GM12878 (cell line): ENCODE data around the gene MICAL3. TPM values are rescaled to one million over a fixed set of nuclear protein-coding genes. Genes with fewer than 3 reads are reported as not detected.

Experiments
- ATAC-seq: fragments of 200-7000 bp; cut with Tn5 transposase; 3 replicates; pipeline ENCODE4 v1.9.1; 2020; ENCODE audit warnings: mild to moderate bottlenecking, moderate library complexity
- BruUV-seq: library from RNA; stranded (reverse); fragments of 400-500 nt; replicated peaks from 2 replicates; lab custom pipeline; 2021; lab: Mats Ljungman, UMichigan
- CTCF ChIA-PET: fragments of 300-600 bp; sonication (Branson Sonifier 250); formaldehyde crosslinking; extraction: SDS; loops from one replicate; lab custom pipeline; 2021; ENCODE audit warnings: inconsistent platforms; lab: Yijun Ruan, JAX
- POLR2A ChIA-PET: fragments of 350-600 bp; formaldehyde crosslinking; extraction: SDS; loops from one replicate; lab custom pipeline; 2021; ENCODE audit warnings: inconsistent platforms; lab: Charles Lee
- RAD21 ChIA-PET: fragments of 300-600 bp; sonication (Branson Sonifier 250); formaldehyde crosslinking; loops from one replicate; lab custom pipeline; 2023; ENCODE audit warnings: antibody characterized with exemption; ENCODE audit not compliant: unreplicated experiment; lab: Charles Lee
- SMC1A ChIA-PET: fragments of 300-600 bp; sonication (Branson Sonifier 250); formaldehyde crosslinking; loops from one replicate; lab custom pipeline; 2023; ENCODE audit not compliant: unreplicated experiment, uncharacterized antibody; lab: Charles Lee
- DNase-seq: peaks from one replicate; pipeline ENCODE4 v3.0.0-alpha.2; 2011; ENCODE audit warnings: low read depth, low spot score
- FAIRE-seq: peaks from 3 replicates; lab custom pipeline; 2011; peaks lifted over from hg19 to GRCh38; lab: Jason Lieb, UNC
- H2AFZ ChIP-seq: 2 replicates; pipeline ENCODE4 v1.6.0; 2011; ENCODE audit warnings: low read depth, low read length, control low read depth; ENCODE audit not compliant: control insufficient read depth
- H3K27ac ChIP-seq: 2 replicates; pipeline ENCODE4 v1.5.1; 2011; ENCODE audit warnings: control low read depth; ENCODE audit not compliant: control insufficient read depth, insufficient read depth
- H3K27me3 ChIP-seq, 2 experiments: replicated peaks in 1 of 2; 2 replicates each; pipeline versions ENCODE4 v1.6.0 to v1.6.1; 2011; ENCODE audit warnings: low read length in 1 of 2; ENCODE audit not compliant: control insufficient read depth in 2 of 2, insufficient read depth in 2 of 2
- H3K36me3 ChIP-seq, 2 experiments: 2 replicates each; pipeline ENCODE4 v1.5.1; 2011; ENCODE audit warnings: low read length in 1 of 2; ENCODE audit not compliant: control insufficient read depth in 2 of 2, insufficient read depth in 2 of 2
- H3K4me1 ChIP-seq: 2 replicates; pipeline ENCODE4 v1.6.1; 2011; ENCODE audit warnings: mild to moderate bottlenecking, low read length, moderate library complexity, mixed read lengths; ENCODE audit not compliant: control insufficient read depth, insufficient read depth
- H3K4me2 ChIP-seq: 2 replicates; pipeline ENCODE4 v1.6.0; 2011; ENCODE audit warnings: control low read depth; ENCODE audit not compliant: control insufficient read depth, insufficient read depth
- H3K4me3 ChIP-seq: fragments of 200-600 bp; sonication (generic); 2 replicates; pipeline ENCODE4 v1.5.1; 2016
- H3K79me2 ChIP-seq: 2 replicates; pipeline ENCODE4 v1.6.0; 2011; ENCODE audit warnings: low read length; ENCODE audit not compliant: control insufficient read depth, insufficient read depth
- H3K9ac ChIP-seq: 2 replicates; pipeline ENCODE4 v1.8.0; 2011; ENCODE audit warnings: low read length, control low read depth, mixed read lengths; ENCODE audit not compliant: control insufficient read depth, insufficient read depth
- H3K9me3 ChIP-seq: replicated peaks from 3 replicates; pipeline ENCODE4 v1.5.1; 2011; ENCODE audit warnings: mild to moderate bottlenecking, low read length; ENCODE audit not compliant: control insufficient read depth, insufficient read depth
- H4K20me1 ChIP-seq: 2 replicates; pipeline ENCODE4 v1.6.0; 2011; ENCODE audit not compliant: control insufficient read depth, insufficient read depth
- MXI1 ChIP-seq: fragments of 150-350 bp; IDR thresholded peaks from 2 replicates; pipeline ENCODE4 v1.6.1; 2011; ENCODE audit warnings: low read depth, mild to moderate bottlenecking, inconsistent platforms, low read length, improper control_type of control experiment
- SPI1 ChIP-seq: IDR thresholded peaks from 2 replicates; pipeline ENCODE4 v1.6.1; 2011; ENCODE audit warnings: low read depth, mild to moderate bottlenecking, low read length, moderate library complexity, borderline replicate concordance; ENCODE audit not compliant: insufficient read depth
- STAT1 ChIP-seq: fragments of 450-650 bp; conservative IDR thresholded peaks from 2 replicates; pipeline ENCODE4 v1.6.1; 2014; ENCODE audit warnings: antibody characterized with exemption, mild to moderate bottlenecking
- ZNF217 ChIP-seq: fragments of 450-650 bp; IDR thresholded peaks from 2 replicates; pipeline ENCODE4 v1.6.1; 2017; ENCODE audit warnings: antibody characterized with exemption, mild to moderate bottlenecking
- ZNF384 ChIP-seq: IDR thresholded peaks from 2 replicates; pipeline ENCODE4 v1.6.1; 2012; ENCODE audit warnings: low read depth, mild to moderate bottlenecking, low read length, improper control_type of control experiment, borderline replicate concordance
- WGBS: methylation state at CpG from one replicate; pipeline ENCODE4 v1.1.6; 2016; ENCODE audit warnings: low lambda C conversion rate; ENCODE audit not compliant: insufficient replicate concordance, insufficient coverage; ENCODE audit errors: missing lambda C conversion rate; 5-methylcytosine and 5-hydroxymethylcytosine counted together
- in situ Hi-C: fragments of 300-500 bp; cut with MboI; formaldehyde crosslinking; loops from 9 replicates; pipeline ENCODE4 v1.14.3; 2018; ENCODE audit warnings: mixed read lengths
- intact Hi-C: fragments of 100-400 bp; cut with micrococcal nuclease; formaldehyde crosslinking; loops from one replicate; pipeline ENCODE4 v1.14.2; 2022; ENCODE audit not compliant: unreplicated experiment
- polyA plus RNA-seq, 11 experiments: library from polyadenylated mRNA; depleted of rRNA in 4 of 11; unstranded in 6 of 11; stranded (reverse) in 5 of 11; fragments of >200 nt; fragmentation: Nextera tagmentation in 4 of 11; fragmentation: Illumina TruSeq in 1 of 11; extraction: Ambion mirVana in 4 of 11; extraction: Trizol in 1 of 11; gene quantifications; 1 replicate in 1 of 11; 2 replicates in 10 of 11; pipeline versions ENCODE4 v1.2.1 to v1.2.3, GENCODE V29; 2011 to 2016; ENCODE audit warnings: inconsistent platforms in 2 of 11, missing spikeins in 2 of 11, low read depth in 1 of 11
- total RNA-seq, 4 experiments: library from RNA; depleted of rRNA in 3 of 4; stranded (reverse); fragments of >200 nt in 3 of 4; fragmentation: Illumina TruSeq in 1 of 4; extraction: Trizol in 1 of 4; gene quantifications; 2 replicates each; pipeline versions ENCODE4 v1.2.1 to v1.2.3, GENCODE V29; 2013 to 2021
- TF ChIP-seq, protein P1 (sequence below): fragments of 450-650 bp; formaldehyde crosslinking; IDR thresholded peaks from 2 replicates; pipeline ENCODE4 v1.4.0; 2020; ENCODE audit warnings: mild to moderate bottlenecking, moderate library complexity
- TF ChIP-seq, protein P2 (sequence below): fragments of 450-650 bp; IDR thresholded peaks from 2 replicates; pipeline ENCODE4 v1.6.1; 2017; ENCODE audit warnings: mild to moderate bottlenecking
- TF ChIP-seq, protein P3 (sequence below): fragments of 450-650 bp; IDR thresholded peaks from 2 replicates; pipeline ENCODE4 v1.6.1; 2017; ENCODE audit warnings: mild to moderate bottlenecking, moderate library complexity

Gene MICAL3
- total and polyA plus RNA-seq, 10 of the 15 experiments (the other 5 are each of a cell fraction or from before 2014, with no cell fraction given): 2.6 to 92.2 (median 24.0) TPM

DNA sequence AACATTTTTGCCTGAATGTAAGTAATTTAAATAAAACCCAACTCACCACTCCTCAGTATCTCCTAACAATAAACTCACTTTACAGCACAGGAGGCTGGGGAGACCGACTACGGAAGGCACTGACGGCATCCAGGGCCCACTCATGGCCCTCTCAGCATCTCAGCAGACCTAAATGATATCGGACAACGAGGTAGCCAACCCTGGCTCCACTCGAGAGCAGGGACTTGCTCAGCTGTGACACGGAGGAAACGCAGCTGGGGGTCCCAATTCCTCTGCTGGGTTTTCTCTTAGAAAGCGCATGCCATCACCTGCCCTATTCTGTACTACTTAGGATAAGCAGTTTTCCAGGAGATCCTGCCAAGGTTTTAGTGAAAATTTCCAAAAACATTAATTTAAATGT, 141.0 kb downstream of the MICAL3 start:
- ChIA-PET POLR2A (no interaction called here), RAD21 (no interaction called here), CTCF (interaction anchor here (1.1 kb wide), 1 partner anchor 193 kb away, joined by 3 read pairs; no protein-coding TSS in a partner anchor), SMC1A (interaction anchor here (1.5 to 1.6 kb wide), 2 partner anchors 7 to 193 kb away, joined by 4 to 5 read pairs; no protein-coding TSS in a partner anchor)
- no peak overlapping the region for H2AFZ ChIP-seq
- H3K4me2 ChIP-seq: no peak overlapping the region
- H3K27ac ChIP-seq: no peak overlapping the region
- TF ChIP-seq ZNF217: no peak
- no peak for TF ChIP-seq ZNF384
- TF ChIP-seq, protein P1, sequence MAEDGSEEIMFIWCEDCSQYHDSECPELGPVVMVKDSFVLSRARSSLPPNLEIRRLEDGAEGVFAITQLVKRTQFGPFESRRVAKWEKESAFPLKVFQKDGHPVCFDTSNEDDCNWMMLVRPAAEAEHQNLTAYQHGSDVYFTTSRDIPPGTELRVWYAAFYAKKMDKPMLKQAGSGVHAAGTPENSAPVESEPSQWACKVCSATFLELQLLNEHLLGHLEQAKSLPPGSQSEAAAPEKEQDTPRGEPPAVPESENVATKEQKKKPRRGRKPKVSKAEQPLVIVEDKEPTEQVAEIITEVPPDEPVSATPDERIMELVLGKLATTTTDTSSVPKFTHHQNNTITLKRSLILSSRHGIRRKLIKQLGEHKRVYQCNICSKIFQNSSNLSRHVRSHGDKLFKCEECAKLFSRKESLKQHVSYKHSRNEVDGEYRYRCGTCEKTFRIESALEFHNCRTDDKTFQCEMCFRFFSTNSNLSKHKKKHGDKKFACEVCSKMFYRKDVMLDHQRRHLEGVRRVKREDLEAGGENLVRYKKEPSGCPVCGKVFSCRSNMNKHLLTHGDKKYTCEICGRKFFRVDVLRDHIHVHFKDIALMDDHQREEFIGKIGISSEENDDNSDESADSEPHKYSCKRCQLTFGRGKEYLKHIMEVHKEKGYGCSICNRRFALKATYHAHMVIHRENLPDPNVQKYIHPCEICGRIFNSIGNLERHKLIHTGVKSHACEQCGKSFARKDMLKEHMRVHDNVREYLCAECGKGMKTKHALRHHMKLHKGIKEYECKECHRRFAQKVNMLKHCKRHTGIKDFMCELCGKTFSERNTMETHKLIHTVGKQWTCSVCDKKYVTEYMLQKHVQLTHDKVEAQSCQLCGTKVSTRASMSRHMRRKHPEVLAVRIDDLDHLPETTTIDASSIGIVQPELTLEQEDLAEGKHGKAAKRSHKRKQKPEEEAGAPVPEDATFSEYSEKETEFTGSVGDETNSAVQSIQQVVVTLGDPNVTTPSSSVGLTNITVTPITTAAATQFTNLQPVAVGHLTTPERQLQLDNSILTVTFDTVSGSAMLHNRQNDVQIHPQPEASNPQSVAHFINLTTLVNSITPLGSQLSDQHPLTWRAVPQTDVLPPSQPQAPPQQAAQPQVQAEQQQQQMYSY (CRISPR knock-in tag): no peak
- TF ChIP-seq, protein P2, sequence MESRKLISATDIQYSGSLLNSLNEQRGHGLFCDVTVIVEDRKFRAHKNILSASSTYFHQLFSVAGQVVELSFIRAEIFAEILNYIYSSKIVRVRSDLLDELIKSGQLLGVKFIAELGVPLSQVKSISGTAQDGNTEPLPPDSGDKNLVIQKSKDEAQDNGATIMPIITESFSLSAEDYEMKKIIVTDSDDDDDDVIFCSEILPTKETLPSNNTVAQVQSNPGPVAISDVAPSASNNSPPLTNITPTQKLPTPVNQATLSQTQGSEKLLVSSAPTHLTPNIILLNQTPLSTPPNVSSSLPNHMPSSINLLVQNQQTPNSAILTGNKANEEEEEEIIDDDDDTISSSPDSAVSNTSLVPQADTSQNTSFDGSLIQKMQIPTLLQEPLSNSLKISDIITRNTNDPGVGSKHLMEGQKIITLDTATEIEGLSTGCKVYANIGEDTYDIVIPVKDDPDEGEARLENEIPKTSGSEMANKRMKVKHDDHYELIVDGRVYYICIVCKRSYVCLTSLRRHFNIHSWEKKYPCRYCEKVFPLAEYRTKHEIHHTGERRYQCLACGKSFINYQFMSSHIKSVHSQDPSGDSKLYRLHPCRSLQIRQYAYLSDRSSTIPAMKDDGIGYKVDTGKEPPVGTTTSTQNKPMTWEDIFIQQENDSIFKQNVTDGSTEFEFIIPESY: no peak
- no peak for TF ChIP-seq STAT1
- no peak for TF ChIP-seq SPI1
- TF ChIP-seq, protein P3, sequence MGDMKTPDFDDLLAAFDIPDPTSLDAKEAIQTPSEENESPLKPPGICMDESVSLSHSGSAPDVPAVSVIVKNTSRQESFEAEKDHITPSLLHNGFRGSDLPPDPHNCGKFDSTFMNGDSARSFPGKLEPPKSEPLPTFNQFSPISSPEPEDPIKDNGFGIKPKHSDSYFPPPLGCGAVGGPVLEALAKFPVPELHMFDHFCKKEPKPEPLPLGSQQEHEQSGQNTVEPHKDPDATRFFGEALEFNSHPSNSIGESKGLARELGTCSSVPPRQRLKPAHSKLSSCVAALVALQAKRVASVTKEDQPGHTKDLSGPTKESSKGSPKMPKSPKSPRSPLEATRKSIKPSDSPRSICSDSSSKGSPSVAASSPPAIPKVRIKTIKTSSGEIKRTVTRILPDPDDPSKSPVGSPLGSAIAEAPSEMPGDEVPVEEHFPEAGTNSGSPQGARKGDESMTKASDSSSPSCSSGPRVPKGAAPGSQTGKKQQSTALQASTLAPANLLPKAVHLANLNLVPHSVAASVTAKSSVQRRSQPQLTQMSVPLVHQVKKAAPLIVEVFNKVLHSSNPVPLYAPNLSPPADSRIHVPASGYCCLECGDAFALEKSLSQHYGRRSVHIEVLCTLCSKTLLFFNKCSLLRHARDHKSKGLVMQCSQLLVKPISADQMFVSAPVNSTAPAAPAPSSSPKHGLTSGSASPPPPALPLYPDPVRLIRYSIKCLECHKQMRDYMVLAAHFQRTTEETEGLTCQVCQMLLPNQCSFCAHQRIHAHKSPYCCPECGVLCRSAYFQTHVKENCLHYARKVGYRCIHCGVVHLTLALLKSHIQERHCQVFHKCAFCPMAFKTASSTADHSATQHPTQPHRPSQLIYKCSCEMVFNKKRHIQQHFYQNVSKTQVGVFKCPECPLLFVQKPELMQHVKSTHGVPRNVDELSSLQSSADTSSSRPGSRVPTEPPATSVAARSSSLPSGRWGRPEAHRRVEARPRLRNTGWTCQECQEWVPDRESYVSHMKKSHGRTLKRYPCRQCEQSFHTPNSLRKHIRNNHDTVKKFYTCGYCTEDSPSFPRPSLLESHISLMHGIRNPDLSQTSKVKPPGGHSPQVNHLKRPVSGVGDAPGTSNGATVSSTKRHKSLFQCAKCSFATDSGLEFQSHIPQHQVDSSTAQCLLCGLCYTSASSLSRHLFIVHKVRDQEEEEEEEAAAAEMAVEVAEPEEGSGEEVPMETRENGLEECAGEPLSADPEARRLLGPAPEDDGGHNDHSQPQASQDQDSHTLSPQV: no peak
- TF ChIP-seq MXI1: no peak
- no peaks in the 10 kb centered on the region for H3K4me1 ChIP-seq
- WGBS: 59% methylated on average over 9 of the region's 9 CpGs
- H3K27me3 ChIP-seq: no peaks in the 10 kb centered on the region
- H3K79me2 ChIP-seq: no peaks in the 10 kb centered on the region
- intact Hi-C loops (no loop called here), in situ Hi-C loops (no loop called here)
- H3K9me3 ChIP-seq: no peaks in the 10 kb centered on the region
- DNase-seq (no peak), ATAC-seq (no peak), FAIRE-seq (no peak)
- H3K36me3 ChIP-seq: peaks cover 13 to 41% of the 10 kb centered on the region in 2 experiments
- H3K4me3 ChIP-seq: no peak overlapping the region
- no peak overlapping the region for H3K9ac ChIP-seq
- no peaks in the 10 kb centered on the region for H4K20me1 ChIP-seq
- BruUV-seq: no TSS peak
